K562 (cell line): ENCODE data around the gene E2F3. TPM values are rescaled to one million over a fixed set of nuclear protein-coding genes. Genes with fewer than 3 reads are reported as not detected.
A peak's percentile ranks its signal among the peaks of the same experiment; 100 is the strongest.

Experiments used
- CHD2 ChIP-seq: IDR thresholded peaks from 2 replicates; pipeline ENCODE4 v1.6.1; 2011; ENCODE audit warnings: low read depth, low read length
- CTCFL ChIP-seq: IDR thresholded peaks from 2 replicates; pipeline ENCODE4 v1.6.1; 2011; ENCODE audit warnings: borderline replicate concordance, low read depth, mild to moderate bottlenecking, moderate library complexity, low read length; ENCODE audit not compliant: insufficient read depth, poor library complexity, severe bottlenecking
- GTF2A2 ChIP-seq: IDR thresholded peaks from 2 replicates; pipeline ENCODE4 v1.6.1; 2016; ENCODE audit warnings: mild to moderate bottlenecking, missing genetic modification characterization, missing compliant biosample characterization
- HDAC3 ChIP-seq: fragments of 450-650 bp; IDR thresholded peaks from 2 replicates; pipeline ENCODE4 v1.6.1; 2018; ENCODE audit warnings: borderline replicate concordance, mild to moderate bottlenecking, moderate library complexity; ENCODE audit not compliant: partially characterized antibody
- KLF1 ChIP-seq: fragments of 450-650 bp; IDR thresholded peaks from 2 replicates; pipeline ENCODE4 v1.6.1; 2016; ENCODE audit warnings: missing genetic modification characterization, missing compliant biosample characterization
- NCOA1 ChIP-seq: fragments of 450-650 bp; IDR thresholded peaks from 2 replicates; pipeline ENCODE4 v1.6.1; 2016; ENCODE audit warnings: low read depth
- RBM25 ChIP-seq: fragments of 200-400 bp; formaldehyde crosslinking; IDR thresholded peaks from 2 replicates; pipeline ENCODE4 v1.6.1; 2018; ENCODE audit warnings: low read length, low read depth, moderate library complexity; ENCODE audit not compliant: severe bottlenecking
- TBP ChIP-seq: optimal IDR thresholded peaks from 2 replicates; pipeline ENCODE3; 2011; ENCODE audit warnings: low read depth, low read length, improper control_type of control experiment
- ZBTB26 ChIP-seq: fragments of 450-650 bp; formaldehyde crosslinking; IDR thresholded peaks from 2 replicates; pipeline ENCODE4 v1.4.0; 2022; ENCODE audit warnings: missing genetic modification characterization
- ZBTB7A ChIP-seq: IDR thresholded peaks from 2 replicates; pipeline ENCODE4 v1.6.1; 2011; ENCODE audit warnings: low read depth, mild to moderate bottlenecking, low read length, moderate library complexity, borderline replicate concordance; ENCODE audit not compliant: control insufficient read depth
- ZNF384 ChIP-seq: IDR thresholded peaks from 2 replicates; pipeline ENCODE4 v1.6.1; 2012; ENCODE audit warnings: low read depth, low read length, improper control_type of control experiment
- ZNF740 ChIP-seq, 3 experiments: fragments of 200-800 bp in 1 of 3; sonication (Bioruptor generic) in 1 of 3; sonication (generic) in 1 of 3; formaldehyde crosslinking in 1 of 3; IDR thresholded peaks; 2 replicates each; pipeline versions ENCODE4 v1.6.1 to v1.8.0; 2016 to 2022; ENCODE audit warnings: mild to moderate bottlenecking in 2 of 3, missing compliant biosample characterization in 2 of 3, missing genetic modification characterization in 2 of 3, missing genetic modification reagents in 1 of 3
- polyA plus RNA-seq, 8 experiments: library from polyadenylated mRNA; depleted of rRNA in 4 of 8; stranded (reverse) in 5 of 8; unstranded in 3 of 8; fragments of >200 nt; fragmentation: Nextera tagmentation in 2 of 8; fragmentation: Illumina TruSeq in 1 of 8; extraction: Ambion mirVana in 2 of 8; extraction: Trizol in 1 of 8; gene quantifications; 2 replicates each; pipeline versions ENCODE4 v1.2.1 to v1.2.3, GENCODE V29; 2011 to 2014; ENCODE audit warnings: inconsistent platforms in 1 of 8, missing spikeins in 1 of 8
- total RNA-seq, 7 experiments: library from RNA; depleted of rRNA in 6 of 7; stranded (reverse); fragments of >200 nt in 6 of 7; fragmentation: Illumina TruSeq in 2 of 7; extraction: Trizol in 2 of 7; gene quantifications; 2 replicates each; pipeline versions ENCODE4 v1.2.1 to v1.2.3, GENCODE V29; 2011 to 2021; ENCODE audit warnings: low replicate concordance in 1 of 7
- TF ChIP-seq, protein P1 (sequence below): fragments of 200-800 bp; sonication (Bioruptor generic); IDR thresholded peaks from 2 replicates; pipeline ENCODE4 v1.6.1; 2016; ENCODE audit warnings: missing genetic modification characterization, missing compliant biosample characterization

E2F3 gene
- total and polyA plus RNA-seq, 9 of the 15 experiments (the other 6 are each of a cell fraction or from before 2014, with no cell fraction given), result 11.1 to 44.7 (median 27.2) TPM

DNA sequence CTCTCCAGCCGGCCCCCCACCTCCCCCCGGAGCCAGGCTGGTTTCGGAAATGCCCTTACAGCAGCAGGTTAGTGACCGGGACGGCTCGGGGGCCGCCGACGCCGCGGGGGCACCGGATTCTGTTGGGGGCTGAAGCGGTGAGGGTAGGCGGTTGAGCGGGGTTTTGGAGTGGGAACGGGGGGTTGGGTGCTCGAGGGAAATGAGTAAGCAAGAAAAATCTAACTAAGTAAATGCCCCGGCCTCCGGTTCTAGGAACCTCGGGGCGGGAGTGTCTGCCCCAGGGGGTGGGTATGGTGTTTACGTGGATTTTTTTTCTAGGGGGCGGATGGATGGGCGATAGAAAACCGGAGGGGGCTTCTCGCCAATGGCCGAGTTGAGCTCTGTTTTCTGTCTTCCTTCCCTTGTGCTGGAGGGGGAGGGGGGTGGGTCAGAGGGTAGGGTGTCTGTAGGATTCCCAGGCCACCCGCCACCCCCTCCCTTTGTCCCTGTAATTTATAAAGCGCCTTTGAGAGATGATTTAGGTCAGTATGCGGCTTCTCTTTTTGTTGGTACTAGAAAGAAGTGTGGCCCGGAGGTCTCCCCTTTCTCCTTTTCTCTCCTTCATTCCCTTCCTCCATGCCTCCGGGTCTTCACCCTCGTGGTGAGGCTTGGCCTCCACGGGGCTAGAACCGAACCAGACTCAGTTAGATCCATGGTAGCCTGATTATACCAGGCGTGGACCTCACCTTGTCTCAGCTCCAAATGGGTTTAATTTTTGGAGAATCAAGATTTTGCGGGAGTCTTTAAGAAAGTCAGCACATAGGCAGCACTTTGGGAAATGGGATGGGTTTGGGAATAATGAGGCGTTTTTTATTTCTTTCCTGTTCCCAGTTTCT is 2.3 kb downstream of the E2F3 start (continued):
- TF ChIP-seq, protein P1, sequence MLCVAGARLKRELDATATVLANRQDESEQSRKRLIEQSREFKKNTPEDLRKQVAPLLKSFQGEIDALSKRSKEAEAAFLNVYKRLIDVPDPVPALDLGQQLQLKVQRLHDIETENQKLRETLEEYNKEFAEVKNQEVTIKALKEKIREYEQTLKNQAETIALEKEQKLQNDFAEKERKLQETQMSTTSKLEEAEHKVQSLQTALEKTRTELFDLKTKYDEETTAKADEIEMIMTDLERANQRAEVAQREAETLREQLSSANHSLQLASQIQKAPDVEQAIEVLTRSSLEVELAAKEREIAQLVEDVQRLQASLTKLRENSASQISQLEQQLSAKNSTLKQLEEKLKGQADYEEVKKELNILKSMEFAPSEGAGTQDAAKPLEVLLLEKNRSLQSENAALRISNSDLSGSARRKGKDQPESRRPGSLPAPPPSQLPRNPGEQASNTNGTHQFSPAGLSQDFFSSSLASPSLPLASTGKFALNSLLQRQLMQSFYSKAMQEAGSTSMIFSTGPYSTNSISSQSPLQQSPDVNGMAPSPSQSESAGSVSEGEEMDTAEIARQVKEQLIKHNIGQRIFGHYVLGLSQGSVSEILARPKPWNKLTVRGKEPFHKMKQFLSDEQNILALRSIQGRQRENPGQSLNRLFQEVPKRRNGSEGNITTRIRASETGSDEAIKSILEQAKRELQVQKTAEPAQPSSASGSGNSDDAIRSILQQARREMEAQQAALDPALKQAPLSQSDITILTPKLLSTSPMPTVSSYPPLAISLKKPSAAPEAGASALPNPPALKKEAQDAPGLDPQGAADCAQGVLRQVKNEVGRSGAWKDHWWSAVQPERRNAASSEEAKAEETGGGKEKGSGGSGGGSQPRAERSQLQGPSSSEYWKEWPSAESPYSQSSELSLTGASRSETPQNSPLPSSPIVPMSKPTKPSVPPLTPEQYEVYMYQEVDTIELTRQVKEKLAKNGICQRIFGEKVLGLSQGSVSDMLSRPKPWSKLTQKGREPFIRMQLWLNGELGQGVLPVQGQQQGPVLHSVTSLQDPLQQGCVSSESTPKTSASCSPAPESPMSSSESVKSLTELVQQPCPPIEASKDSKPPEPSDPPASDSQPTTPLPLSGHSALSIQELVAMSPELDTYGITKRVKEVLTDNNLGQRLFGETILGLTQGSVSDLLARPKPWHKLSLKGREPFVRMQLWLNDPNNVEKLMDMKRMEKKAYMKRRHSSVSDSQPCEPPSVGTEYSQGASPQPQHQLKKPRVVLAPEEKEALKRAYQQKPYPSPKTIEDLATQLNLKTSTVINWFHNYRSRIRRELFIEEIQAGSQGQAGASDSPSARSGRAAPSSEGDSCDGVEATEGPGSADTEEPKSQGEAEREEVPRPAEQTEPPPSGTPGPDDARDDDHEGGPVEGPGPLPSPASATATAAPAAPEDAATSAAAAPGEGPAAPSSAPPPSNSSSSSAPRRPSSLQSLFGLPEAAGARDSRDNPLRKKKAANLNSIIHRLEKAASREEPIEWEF (CRISPR knock-in tag), result peak; percentile 83; the same call in 1 of the 2 replicates
- TF ChIP-seq ZBTB26 (0 out of 2 replicates have a peak, but pooled peaks have one; percentile 57), RBM25 (no peak), NCOA1 (peak; percentile 57; the same call in 1 of the 2 replicates), CHD2 (no peak), ZBTB7A (peak; percentile 84), HDAC3 (no peak), TBP (peak; percentile 66), ZNF384 (0 out of 2 replicates have a peak, but pooled peaks have one; percentile 61), KLF1 (tag) (no peak), GTF2A2 (tag) (0 out of 2 replicates have a peak, but pooled peaks have one; percentile 28), ZNF740 (CRISPR knock-in tag; IDR thresholded peaks at IDR 0.05) (peak; percentile 88), ZNF740 (tag; IDR thresholded peaks at IDR 0.05) (peak in 1 of 2 experiments; percentile 68; a peak in 2 of 4 replicates), CTCFL (no peak)
